ENCODE data around the gene EVI5L.

Gene EVI5L

GRCh38 chr19:7788178-7788932, 41.7 kb upstream of the EVI5L start:
- Histone ChIP-seq H3K36me3 (ENCODE audit: insufficient read depth, low read length) (no peaks in the 10 kb centered on the region), H3K4me2 (ENCODE audit: low read depth, low read length, poor library complexity, severe bottlenecking) (no peak overlapping the region), H3K9me3 (ENCODE audit: insufficient read depth, low read depth, low read length) (peaks cover 5% of the 10 kb centered on the region; the same call in 1 of the 2 replicates), H3K4me1 (ENCODE audit: insufficient read depth, low read length, poor library complexity, severe bottlenecking) (no peaks in the 10 kb centered on the region), H4K20me1 (ENCODE audit: insufficient read depth, low read length, poor library complexity, severe bottlenecking) (no peaks in the 10 kb centered on the region), H3K27me3 (ENCODE audit: insufficient read depth, low read length, poor library complexity, severe bottlenecking) (no peaks in the 10 kb centered on the region), H3K4me3 (ENCODE audit: low read length, poor library complexity, severe bottlenecking) (no peak overlapping the region), H3K9ac (ENCODE audit: low read depth, low read length, poor library complexity, severe bottlenecking) (no peak overlapping the region), H3K79me2 (ENCODE audit: insufficient read depth, low read length) (no peaks in the 10 kb centered on the region), H2AFZ (ENCODE audit: low read length) (no peak overlapping the region), H3K9me2 (replicated peaks; ENCODE audit: low read depth, low read length) (no peaks in the 10 kb centered on the region), H3F3A (ENCODE audit: low read depth) (no peaks in the 10 kb centered on the region)
- TF ChIP-seq EZH2phosphoT487 (IDR thresholded peaks at IDR 0.05; ENCODE audit: borderline replicate concordance) (no peak), CTCF (conservative IDR thresholded peaks at IDR 0.05; ENCODE audit: low read length) (no peak)

GRCh38 chr19:7788933-7789323, 41.1 kb upstream of the EVI5L start:
- H3K4me1 ChIP-seq (ENCODE audit: insufficient read depth, low read length, poor library complexity, severe bottlenecking): no peaks in the 10 kb centered on the region
- no peaks in the 10 kb centered on the region for H3K79me2 ChIP-seq (ENCODE audit: insufficient read depth, low read length)
- no peak overlapping the region for H3K9ac ChIP-seq (ENCODE audit: low read depth, low read length, poor library complexity, severe bottlenecking)
- no peaks in the 10 kb centered on the region for H3K9me2 ChIP-seq (replicated peaks; ENCODE audit: low read depth, low read length)
- no peaks in the 10 kb centered on the region for H3K36me3 ChIP-seq (ENCODE audit: insufficient read depth, low read length)
- H2AFZ ChIP-seq (ENCODE audit: low read length): no peak overlapping the region
- H3K4me3 ChIP-seq (ENCODE audit: low read length, poor library complexity, severe bottlenecking): no peak overlapping the region
- no peaks in the 10 kb centered on the region for H4K20me1 ChIP-seq (ENCODE audit: insufficient read depth, low read length, poor library complexity, severe bottlenecking)
- no peaks in the 10 kb centered on the region for H3K27me3 ChIP-seq (ENCODE audit: insufficient read depth, low read length, poor library complexity, severe bottlenecking)
- TF ChIP-seq EZH2phosphoT487 (IDR thresholded peaks at IDR 0.05; ENCODE audit: borderline replicate concordance) (no peak), CTCF (conservative IDR thresholded peaks at IDR 0.05; ENCODE audit: low read length) (no peak)
- no peak overlapping the region for H3K4me2 ChIP-seq (ENCODE audit: low read depth, low read length, poor library complexity, severe bottlenecking)
- no peaks in the 10 kb centered on the region for H3F3A ChIP-seq (ENCODE audit: low read depth)
- H3K9me3 ChIP-seq (ENCODE audit: insufficient read depth, low read depth, low read length): peaks cover 5% of the 10 kb centered on the region; the same call in 1 of the 2 replicates

GRCh38 chr19:7789447-7789846, 40.6 kb upstream of the EVI5L start:
- Histone ChIP-seq H4K20me1 (ENCODE audit: insufficient read depth, low read length, poor library complexity, severe bottlenecking) (no peaks in the 10 kb centered on the region), H3F3A (ENCODE audit: low read depth) (no peaks in the 10 kb centered on the region), H3K4me3 (ENCODE audit: low read length, poor library complexity, severe bottlenecking) (no peak overlapping the region), H2AFZ (ENCODE audit: low read length) (no peak overlapping the region), H3K4me2 (ENCODE audit: low read depth, low read length, poor library complexity, severe bottlenecking) (no peak overlapping the region), H3K4me1 (ENCODE audit: insufficient read depth, low read length, poor library complexity, severe bottlenecking) (no peaks in the 10 kb centered on the region), H3K27me3 (ENCODE audit: insufficient read depth, low read length, poor library complexity, severe bottlenecking) (no peaks in the 10 kb centered on the region), H3K79me2 (ENCODE audit: insufficient read depth, low read length) (no peaks in the 10 kb centered on the region), H3K36me3 (ENCODE audit: insufficient read depth, low read length) (no peaks in the 10 kb centered on the region), H3K9ac (ENCODE audit: low read depth, low read length, poor library complexity, severe bottlenecking) (no peak overlapping the region), H3K9me3 (ENCODE audit: insufficient read depth, low read depth, low read length) (peaks cover 5% of the 10 kb centered on the region; the same call in 1 of the 2 replicates), H3K9me2 (replicated peaks; ENCODE audit: low read depth, low read length) (no peaks in the 10 kb centered on the region)
- no peak for TF ChIP-seq CTCF (conservative IDR thresholded peaks at IDR 0.05; ENCODE audit: low read length)
- no peak for TF ChIP-seq EZH2phosphoT487 (IDR thresholded peaks at IDR 0.05; ENCODE audit: borderline replicate concordance)
